Loucy (cell line): ENCODE data around the gene VSTM2L.

Experiments used
- H2AFZ ChIP-seq: fragments of 200-600 bp; sonication (generic); 2 replicates; pipeline ENCODE4 v1.6.0; 2016; ENCODE audit warnings: antibody characterized with exemption, mild to moderate bottlenecking, low read length, moderate library complexity
- H3F3A ChIP-seq: fragments of 200-600 bp; 2 replicates; pipeline ENCODE4 v1.6.0; 2016; ENCODE audit warnings: antibody characterized with exemption, low read depth, mild to moderate bottlenecking
- H3K27me3 ChIP-seq: fragments of 200-600 bp; sonication (generic); 2 replicates; pipeline ENCODE4 v1.6.1; 2014; ENCODE audit warnings: low read length, mild to moderate bottlenecking; ENCODE audit not compliant: insufficient read depth, poor library complexity, severe bottlenecking
- H3K36me3 ChIP-seq: fragments of 200-600 bp; sonication (generic); 2 replicates; pipeline ENCODE4 v1.6.1; 2016; ENCODE audit warnings: low read length; ENCODE audit not compliant: insufficient read depth
- H3K4me1 ChIP-seq: fragments of 200-600 bp; sonication (generic); 2 replicates; pipeline ENCODE4 v1.5.1; 2014; ENCODE audit warnings: low read length, mild to moderate bottlenecking; ENCODE audit not compliant: insufficient read depth, poor library complexity, severe bottlenecking
- H3K4me2 ChIP-seq: fragments of 200-600 bp; sonication (generic); 2 replicates; pipeline ENCODE4 v1.6.0; 2014; ENCODE audit warnings: antibody characterized with exemption, low read length, low read depth, mild to moderate bottlenecking; ENCODE audit not compliant: poor library complexity, severe bottlenecking
- H3K4me3 ChIP-seq: fragments of 200-600 bp; sonication (generic); 2 replicates; pipeline ENCODE4 v1.5.1; 2014; ENCODE audit warnings: low read length, mild to moderate bottlenecking, mixed read lengths; ENCODE audit not compliant: poor library complexity, severe bottlenecking
- H3K79me2 ChIP-seq: fragments of 200-600 bp; sonication (generic); 2 replicates; pipeline ENCODE4 v1.6.1; 2014; ENCODE audit warnings: low read length; ENCODE audit not compliant: insufficient read depth
- H3K9ac ChIP-seq: fragments of 200-600 bp; sonication (generic); 2 replicates; pipeline ENCODE4 v1.6.0; 2014; ENCODE audit warnings: mild to moderate bottlenecking, low read depth, low read length, moderate library complexity; ENCODE audit not compliant: poor library complexity, severe bottlenecking
- H3K9me2 ChIP-seq: fragments of 200-600 bp; sonication (generic); replicated peaks from 2 replicates; pipeline ENCODE4 v1.6.1; 2016; ENCODE audit warnings: low read depth, low read length, mixed read lengths
- H3K9me3 ChIP-seq: fragments of 200-600 bp; sonication (generic); 2 replicates; pipeline ENCODE4 v1.6.1; 2014; ENCODE audit warnings: mild to moderate bottlenecking, antibody characterized with exemption, low read length, low read depth; ENCODE audit not compliant: insufficient read depth
- H4K20me1 ChIP-seq: fragments of 200-600 bp; sonication (generic); 2 replicates; pipeline ENCODE4 v1.6.0; 2014; ENCODE audit warnings: antibody characterized with exemption, low read length, mild to moderate bottlenecking; ENCODE audit not compliant: insufficient read depth, poor library complexity, severe bottlenecking
- EZH2phosphoT487 ChIP-seq: fragments of 200-600 bp; IDR thresholded peaks from 2 replicates; pipeline ENCODE4 v1.6.1; 2018; ENCODE audit warnings: antibody characterized with exemption, mild to moderate bottlenecking, moderate library complexity, borderline replicate concordance
- TF ChIP-seq, protein P1 (sequence below): fragments of 200-600 bp; sonication (generic); conservative IDR thresholded peaks from 2 replicates; pipeline ENCODE4 v1.5.1; 2014; ENCODE audit warnings: mild to moderate bottlenecking, antibody characterized with exemption, low read length

The VSTM2L gene

DNA sequence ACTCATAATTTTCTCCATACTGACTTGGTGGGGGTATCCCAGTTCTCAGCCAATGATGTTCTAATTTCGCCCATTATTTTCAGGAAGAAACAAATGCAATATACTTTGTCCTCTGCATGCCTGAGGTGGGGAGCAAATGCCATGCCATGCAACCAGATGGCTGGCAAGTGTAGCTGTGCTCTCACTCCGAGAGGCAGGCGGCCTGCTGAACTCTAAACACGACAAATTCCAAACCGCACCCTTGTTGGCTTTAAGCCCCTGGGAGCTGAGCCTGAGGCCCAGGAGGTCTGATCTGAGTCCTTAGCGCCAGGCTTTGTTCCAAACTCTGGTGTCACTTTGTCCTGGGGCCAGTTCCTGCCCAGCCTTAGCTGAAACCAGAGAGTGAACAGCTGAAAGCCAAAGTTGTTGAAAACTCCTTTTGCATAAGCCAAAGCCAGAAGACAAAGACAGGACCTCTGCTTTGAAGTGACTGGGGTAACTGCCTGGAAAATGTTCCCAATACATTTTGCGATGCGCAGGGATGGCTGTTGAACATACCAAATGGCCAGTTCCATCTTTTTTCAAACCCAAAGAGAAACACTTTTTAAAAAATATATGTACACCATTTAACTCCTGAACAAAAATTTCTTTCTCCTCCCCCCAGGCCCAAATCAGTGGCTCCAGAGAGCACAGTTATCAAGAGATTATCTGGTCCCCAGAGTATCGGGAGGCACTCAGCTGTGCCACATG is 84.1 kb downstream of the VSTM2L start:
- no peaks in the 10 kb centered on the region for H3K9me2 ChIP-seq
- peaks cover 24% of the 10 kb centered on the region for H3K4me1 ChIP-seq
- no peaks in the 10 kb centered on the region for H4K20me1 ChIP-seq
- H3K36me3 ChIP-seq: peaks cover 25% of the 10 kb centered on the region
- no peak for TF ChIP-seq EZH2phosphoT487
- TF ChIP-seq, protein P1, sequence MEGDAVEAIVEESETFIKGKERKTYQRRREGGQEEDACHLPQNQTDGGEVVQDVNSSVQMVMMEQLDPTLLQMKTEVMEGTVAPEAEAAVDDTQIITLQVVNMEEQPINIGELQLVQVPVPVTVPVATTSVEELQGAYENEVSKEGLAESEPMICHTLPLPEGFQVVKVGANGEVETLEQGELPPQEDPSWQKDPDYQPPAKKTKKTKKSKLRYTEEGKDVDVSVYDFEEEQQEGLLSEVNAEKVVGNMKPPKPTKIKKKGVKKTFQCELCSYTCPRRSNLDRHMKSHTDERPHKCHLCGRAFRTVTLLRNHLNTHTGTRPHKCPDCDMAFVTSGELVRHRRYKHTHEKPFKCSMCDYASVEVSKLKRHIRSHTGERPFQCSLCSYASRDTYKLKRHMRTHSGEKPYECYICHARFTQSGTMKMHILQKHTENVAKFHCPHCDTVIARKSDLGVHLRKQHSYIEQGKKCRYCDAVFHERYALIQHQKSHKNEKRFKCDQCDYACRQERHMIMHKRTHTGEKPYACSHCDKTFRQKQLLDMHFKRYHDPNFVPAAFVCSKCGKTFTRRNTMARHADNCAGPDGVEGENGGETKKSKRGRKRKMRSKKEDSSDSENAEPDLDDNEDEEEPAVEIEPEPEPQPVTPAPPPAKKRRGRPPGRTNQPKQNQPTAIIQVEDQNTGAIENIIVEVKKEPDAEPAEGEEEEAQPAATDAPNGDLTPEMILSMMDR: no peak
- no peak overlapping the region for H3K4me2 ChIP-seq
- no peaks in the 10 kb centered on the region for H3K79me2 ChIP-seq
- no peak overlapping the region for H3K4me3 ChIP-seq
- no peaks in the 10 kb centered on the region for H3K27me3 ChIP-seq
- no peak overlapping the region for H3K9ac ChIP-seq
- no peak overlapping the region for H2AFZ ChIP-seq
- H3F3A ChIP-seq: no peaks in the 10 kb centered on the region
- no peaks in the 10 kb centered on the region for H3K9me3 ChIP-seq

DNA sequence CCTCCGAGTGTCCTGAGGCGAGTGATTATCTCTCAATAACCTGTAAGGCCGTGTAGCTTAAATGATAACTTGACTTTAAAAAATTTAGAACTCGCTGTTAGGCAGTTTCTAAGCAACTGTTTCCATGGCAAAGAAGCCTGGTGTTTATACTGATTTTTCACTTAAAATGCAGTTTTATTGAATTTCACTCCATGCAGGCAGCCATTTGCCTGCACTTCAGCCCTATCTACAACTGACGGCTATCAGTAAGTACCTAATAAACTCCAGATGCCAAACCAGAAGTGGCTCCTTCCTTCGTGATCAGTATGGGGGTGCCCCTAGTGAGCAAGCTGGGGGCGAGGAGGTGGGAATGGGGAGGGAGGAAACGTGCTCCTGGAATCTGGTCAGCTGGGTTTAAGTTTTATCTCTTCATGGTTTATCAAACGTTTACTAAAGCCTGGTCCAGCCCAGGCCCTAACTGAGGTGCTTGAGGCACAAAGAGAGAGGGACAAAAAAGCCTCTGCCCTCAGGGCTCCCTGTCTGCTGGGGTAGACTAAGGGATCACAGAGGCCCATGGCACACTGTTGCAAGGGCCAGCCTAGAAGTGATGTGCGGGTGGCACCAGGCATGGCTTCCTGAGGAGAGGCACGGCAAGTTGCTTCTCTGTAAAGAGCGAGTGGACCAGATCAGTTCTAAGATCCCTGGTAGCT is 84.8 kb downstream of the VSTM2L start:
- TF ChIP-seq, protein P1: no peak
- TF ChIP-seq EZH2phosphoT487: no peak
- Histone ChIP-seq H3K4me3 (no peak overlapping the region), H3K27me3 (no peaks in the 10 kb centered on the region), H3K4me1 (peaks cover 26% of the 10 kb centered on the region), H3F3A (no peaks in the 10 kb centered on the region), H3K9me3 (no peaks in the 10 kb centered on the region), H3K4me2 (no peak overlapping the region), H2AFZ (no peak overlapping the region), H3K36me3 (peaks cover 20% of the 10 kb centered on the region), H3K9me2 (no peaks in the 10 kb centered on the region), H4K20me1 (peaks cover 1% of the 10 kb centered on the region), H3K79me2 (no peaks in the 10 kb centered on the region), H3K9ac (no peak overlapping the region)

DNA sequence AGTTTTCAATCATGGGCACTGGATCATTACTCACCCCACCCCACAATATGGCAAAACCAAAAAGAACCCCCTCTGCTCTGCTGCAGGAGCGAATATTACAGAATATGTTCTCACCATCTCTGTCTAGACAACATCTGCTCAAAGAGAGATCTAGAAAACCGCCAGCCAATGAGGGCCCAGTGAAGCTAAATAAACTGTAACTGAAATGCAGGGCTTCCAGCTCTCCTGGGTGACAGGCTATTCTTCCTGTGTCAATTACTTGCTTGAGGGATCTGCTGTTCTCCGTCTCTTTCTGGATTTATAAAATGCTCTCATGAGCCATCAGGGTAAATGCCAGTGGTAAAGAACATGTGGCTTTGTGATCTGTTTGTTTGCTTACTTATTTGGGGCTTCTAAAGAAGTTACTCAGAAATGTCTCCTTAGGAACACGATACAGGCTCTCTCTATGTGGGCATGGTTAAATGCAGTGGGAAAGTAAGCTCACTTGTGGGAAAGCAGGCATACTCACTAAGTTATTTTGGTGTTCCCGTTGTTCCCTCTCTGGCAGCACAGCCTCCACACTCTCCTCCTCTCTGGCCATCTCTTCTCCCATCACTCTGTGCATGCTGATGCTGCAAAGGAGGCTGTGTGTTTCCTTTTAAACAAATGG is 85.5 kb downstream of the VSTM2L start:
- H2AFZ ChIP-seq: no peak overlapping the region
- H3K36me3 ChIP-seq: peaks cover 21% of the 10 kb centered on the region
- H3K79me2 ChIP-seq: no peaks in the 10 kb centered on the region
- H3K9me2 ChIP-seq: no peaks in the 10 kb centered on the region
- no peaks in the 10 kb centered on the region for H3K9me3 ChIP-seq
- no peak for TF ChIP-seq EZH2phosphoT487
- TF ChIP-seq, protein P1: no peak
- no peak overlapping the region for H3K4me3 ChIP-seq
- H3K4me2 ChIP-seq: no peak overlapping the region
- H3F3A ChIP-seq: no peaks in the 10 kb centered on the region
- H3K9ac ChIP-seq: no peak overlapping the region
- H4K20me1 ChIP-seq: peaks cover 3% of the 10 kb centered on the region
- peaks cover 28% of the 10 kb centered on the region for H3K4me1 ChIP-seq
- H3K27me3 ChIP-seq: no peaks in the 10 kb centered on the region
